ENCODE measurements around the gene TRIP10.

DNA sequence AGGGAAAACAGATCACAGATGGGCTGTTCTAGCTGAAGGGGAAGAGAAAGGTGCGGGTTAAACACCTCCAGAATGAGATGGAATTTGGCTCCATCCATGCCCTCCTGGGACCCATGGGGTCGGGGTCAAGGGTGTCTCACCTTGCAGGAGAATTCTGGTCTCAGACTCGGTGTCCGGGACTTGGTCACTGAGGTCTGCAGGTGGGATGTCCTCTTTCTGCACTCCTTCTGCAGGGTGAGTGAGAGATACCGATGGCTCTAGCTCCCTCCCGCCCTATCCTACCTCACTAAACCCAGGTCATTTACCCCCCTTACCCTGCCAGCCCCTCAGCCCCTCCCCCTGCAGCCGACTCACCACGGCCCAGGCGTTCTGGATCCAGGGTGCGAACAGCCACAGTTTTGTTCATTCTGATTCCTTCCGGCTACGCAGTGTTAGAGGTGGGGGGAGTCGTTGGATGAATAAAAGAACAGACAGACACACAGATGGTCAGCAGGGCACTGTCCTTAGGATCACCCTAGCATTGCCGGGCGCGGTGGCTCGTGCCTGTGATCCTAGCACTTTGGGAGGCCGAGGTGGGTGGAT is 43.1 kb upstream of the TRIP10 start:
- TF ChIP-seq POLR2A (IDR thresholded peaks at IDR 0.05; ENCODE audit: low read depth, low read length) (no peak), POLR2AphosphoS5 (IDR thresholded peaks at IDR 0.05; ENCODE audit: low read depth, low read length) (no peak), TAF1 (IDR thresholded peaks at IDR 0.05; ENCODE audit: low read depth, low read length) (no peak), POU2F2 (IDR thresholded peaks at IDR 0.05; ENCODE audit: low read depth, low read length) (no peak), PAX5 (IDR thresholded peaks at IDR 0.05; ENCODE audit: insufficient read depth, low read length, severe bottlenecking) (no peak)

Measured in GM12891 (cell line).